GM19324 (cell line): ENCODE results near the gene ILDR1.

ENCODE experiments used
- ATAC-seq: cut with Tn5 transposase; IDR thresholded peaks from one replicate; pipeline ENCODE4 v1.9.1; 2021; ENCODE audit warnings: mild to moderate bottlenecking, moderate library complexity; ENCODE audit not compliant: unreplicated experiment, low FRiP score

ILDR1 gene

GRCh38 chr3:121995161-121996137 lies 26.6 kb downstream of the ILDR1 start:
- peak; percentile 44 for ATAC-seq

GRCh38 chr3:121994551-121994950 lies 27.5 kb downstream of the ILDR1 start:
- no peak for ATAC-seq

GRCh38 chr3:121992601-121993560 lies 29.2 kb downstream of the ILDR1 start:
- peak; percentile 60 for ATAC-seq

GRCh38 chr3:121989943-121990342 lies 32.1 kb downstream of the ILDR1 start:
- ATAC-seq = no peak

GRCh38 chr3:121988146-121988545 lies 33.9 kb downstream of the ILDR1 start:
- ATAC-seq = no peak

- ATAC-seq = no peak
These were observed 36.2 kb downstream of the ILDR1 start for GRCh38 chr3:121985846-121986245.

- ATAC-seq = no peak
These were observed 40.6 kb downstream of the ILDR1 start for GRCh38 chr3:121981473-121981872.

- peak; percentile 29 for ATAC-seq
These were observed 41.6 kb downstream of the ILDR1 start for GRCh38 chr3:121980450-121980796.

- peak; percentile 72 for ATAC-seq
These were observed 42.2 kb downstream of the ILDR1 start for GRCh38 chr3:121979734-121980449.

GRCh38 chr3:121979246-121979645 lies 42.8 kb downstream of the ILDR1 start:
- ATAC-seq = no peak

- no peak for ATAC-seq
These were observed 45.3 kb downstream of the ILDR1 start for GRCh38 chr3:121976727-121977126.

GRCh38 chr3:121975702-121976302 lies 46.2 kb downstream of the ILDR1 start:
- no peak for ATAC-seq

GRCh38 chr3:121974601-121975111 lies 47.4 kb downstream of the ILDR1 start:
- no peak for ATAC-seq

- no peak for ATAC-seq
These were observed 52.0 kb downstream of the ILDR1 start for GRCh38 chr3:121970047-121970446.

- no peak for ATAC-seq
These were observed 52.4 kb downstream of the ILDR1 start for GRCh38 chr3:121969631-121970030.

GRCh38 chr3:121963608-121964007 lies 58.4 kb downstream of the ILDR1 start:
- ATAC-seq = no peak

- no peak for ATAC-seq
These were observed 59.6 kb downstream of the ILDR1 start for GRCh38 chr3:121962443-121962842.

GRCh38 chr3:121961283-121961682 lies 60.8 kb downstream of the ILDR1 start:
- ATAC-seq = no peak

- ATAC-seq = no peak
These were observed 63.2 kb downstream of the ILDR1 start for GRCh38 chr3:121958801-121959200.
